ENCODE results near the gene ZFAND2B. TPM values are rescaled to one million over a fixed set of nuclear protein-coding genes. Genes with fewer than 3 reads are reported as not detected.

The ZFAND2B gene
- total and polyA plus RNA-seq, 12 donors = 24.7 to 156 (median 34.9) TPM

DNA sequence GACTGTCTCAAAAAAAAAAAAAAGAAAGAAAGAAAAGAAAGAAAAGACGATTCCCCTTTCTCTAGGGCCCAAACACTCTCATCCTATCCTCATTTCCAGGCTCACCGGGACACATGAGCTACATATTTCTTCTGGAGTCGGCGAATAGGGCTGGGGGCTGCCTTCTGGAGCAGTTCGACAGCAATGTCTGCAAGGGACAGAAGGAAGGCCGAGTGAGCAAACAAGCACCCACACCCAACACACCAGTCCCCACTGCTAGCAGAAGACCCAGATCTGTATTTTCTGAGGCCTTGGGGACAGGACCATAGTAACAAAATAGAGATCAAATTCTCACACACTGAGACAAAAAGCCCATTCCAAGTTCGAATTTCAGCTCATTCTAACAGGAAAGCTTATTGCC, 31.1 kb upstream of the ZFAND2B start:
- H3K36me3 ChIP-seq (replicated peaks in 1 of 2) = peaks cover 0 to 43% of the 10 kb centered on the region in 2 donors
- H3K27me3 ChIP-seq = no peaks in the 10 kb centered on the region
- TF ChIP-seq POLR2A (IDR thresholded peaks at IDR 0.05) = no peak
- TF ChIP-seq, protein P1, sequence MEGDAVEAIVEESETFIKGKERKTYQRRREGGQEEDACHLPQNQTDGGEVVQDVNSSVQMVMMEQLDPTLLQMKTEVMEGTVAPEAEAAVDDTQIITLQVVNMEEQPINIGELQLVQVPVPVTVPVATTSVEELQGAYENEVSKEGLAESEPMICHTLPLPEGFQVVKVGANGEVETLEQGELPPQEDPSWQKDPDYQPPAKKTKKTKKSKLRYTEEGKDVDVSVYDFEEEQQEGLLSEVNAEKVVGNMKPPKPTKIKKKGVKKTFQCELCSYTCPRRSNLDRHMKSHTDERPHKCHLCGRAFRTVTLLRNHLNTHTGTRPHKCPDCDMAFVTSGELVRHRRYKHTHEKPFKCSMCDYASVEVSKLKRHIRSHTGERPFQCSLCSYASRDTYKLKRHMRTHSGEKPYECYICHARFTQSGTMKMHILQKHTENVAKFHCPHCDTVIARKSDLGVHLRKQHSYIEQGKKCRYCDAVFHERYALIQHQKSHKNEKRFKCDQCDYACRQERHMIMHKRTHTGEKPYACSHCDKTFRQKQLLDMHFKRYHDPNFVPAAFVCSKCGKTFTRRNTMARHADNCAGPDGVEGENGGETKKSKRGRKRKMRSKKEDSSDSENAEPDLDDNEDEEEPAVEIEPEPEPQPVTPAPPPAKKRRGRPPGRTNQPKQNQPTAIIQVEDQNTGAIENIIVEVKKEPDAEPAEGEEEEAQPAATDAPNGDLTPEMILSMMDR (IDR thresholded peaks at IDR 0.05) = no peak
- DNase-seq = no peak
- peaks cover 20 to 32% of the 10 kb centered on the region in 2 donors for H3K4me1 ChIP-seq (replicated peaks in 1 of 2)
- H3K4me3 ChIP-seq = peak overlapping the region in 2 of 4 donors; percentile 79 to 100
- no peaks in the 10 kb centered on the region for H3K9me3 ChIP-seq (replicated peaks in 1 of 3)
- 67 to 80% (median 71%) methylated on average over 6 to 7 of the region's 7 CpGs for WGBS, 4 donors
- peak overlapping the region in 4 of 5 donors; percentile 97 to 100 (median 99) for H3K27ac ChIP-seq
- intact Hi-C loops (cut with DNase I) = no loop called here

DNA sequence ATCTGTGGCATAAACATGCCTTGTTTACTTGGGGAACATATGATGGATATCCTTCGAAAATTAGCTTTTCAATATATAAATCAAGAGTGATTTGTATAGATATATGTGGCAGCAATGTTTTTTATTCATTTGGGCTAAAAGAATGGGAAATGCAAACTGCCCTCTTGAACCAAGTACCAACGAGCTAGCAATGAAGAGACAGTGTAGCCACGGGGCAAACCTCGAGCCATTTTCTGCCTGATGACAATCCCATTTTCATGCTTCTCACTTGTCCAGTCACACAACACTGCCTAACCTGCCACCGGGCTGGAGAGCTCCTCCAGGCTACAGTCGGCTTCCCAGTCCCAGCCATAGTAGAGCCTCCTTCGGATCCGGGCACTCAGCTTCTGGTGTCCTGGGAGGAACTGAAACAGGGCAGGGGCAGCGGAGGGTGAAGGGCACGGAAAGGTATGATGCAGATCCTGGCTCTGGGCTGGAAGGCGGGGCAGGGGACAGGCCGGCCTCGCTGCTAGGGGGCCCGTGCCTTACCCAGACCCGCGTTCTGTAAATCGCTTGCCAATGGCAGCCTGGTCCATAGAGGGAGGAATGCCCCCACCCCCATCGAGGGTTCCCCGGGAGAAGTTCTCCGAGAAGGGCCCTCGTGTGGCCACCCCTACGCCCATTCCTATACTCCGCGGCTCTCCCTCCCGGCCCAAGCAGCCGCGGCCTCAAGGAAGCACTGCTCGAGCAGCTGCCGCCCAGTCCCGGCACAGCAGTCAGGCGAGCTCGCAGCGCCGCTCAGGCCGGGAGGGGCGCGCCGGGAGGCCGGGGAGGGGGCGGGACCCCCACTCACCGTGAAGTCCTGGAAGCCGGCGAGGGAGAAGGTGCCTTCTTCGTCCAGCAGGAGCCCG, 30.4 kb upstream of the ZFAND2B start:
- Histone ChIP-seq H3K9me3 (replicated peaks in 1 of 3) (no peaks in the 10 kb centered on the region), H3K4me3 (peak overlapping the region; percentile 79 to 100 (median 93)), H3K4me1 (replicated peaks in 1 of 2) (peaks cover 20 to 27% of the 10 kb centered on the region in 2 donors), H3K27ac (peak overlapping the region; percentile 97 to 100 (median 99)), H3K36me3 (replicated peaks in 1 of 2) (peaks cover 0 to 50% of the 10 kb centered on the region in 2 donors), H3K27me3 (no peaks in the 10 kb centered on the region)
- peak in 1 of 2 donors; percentile 55 for TF ChIP-seq POLR2A (IDR thresholded peaks at IDR 0.05)
- TF ChIP-seq, protein P1 (IDR thresholded peaks at IDR 0.05) = peak in 1 of 6 experiments; percentile 24
- peak; percentile 68 to 86 (median 79) for DNase-seq
- 2 to 16% (median 5%) methylated on average over 6 to 45 of the region's 45 CpGs for WGBS, 4 donors
- intact Hi-C loops (cut with DNase I) = no loop called here

DNA sequence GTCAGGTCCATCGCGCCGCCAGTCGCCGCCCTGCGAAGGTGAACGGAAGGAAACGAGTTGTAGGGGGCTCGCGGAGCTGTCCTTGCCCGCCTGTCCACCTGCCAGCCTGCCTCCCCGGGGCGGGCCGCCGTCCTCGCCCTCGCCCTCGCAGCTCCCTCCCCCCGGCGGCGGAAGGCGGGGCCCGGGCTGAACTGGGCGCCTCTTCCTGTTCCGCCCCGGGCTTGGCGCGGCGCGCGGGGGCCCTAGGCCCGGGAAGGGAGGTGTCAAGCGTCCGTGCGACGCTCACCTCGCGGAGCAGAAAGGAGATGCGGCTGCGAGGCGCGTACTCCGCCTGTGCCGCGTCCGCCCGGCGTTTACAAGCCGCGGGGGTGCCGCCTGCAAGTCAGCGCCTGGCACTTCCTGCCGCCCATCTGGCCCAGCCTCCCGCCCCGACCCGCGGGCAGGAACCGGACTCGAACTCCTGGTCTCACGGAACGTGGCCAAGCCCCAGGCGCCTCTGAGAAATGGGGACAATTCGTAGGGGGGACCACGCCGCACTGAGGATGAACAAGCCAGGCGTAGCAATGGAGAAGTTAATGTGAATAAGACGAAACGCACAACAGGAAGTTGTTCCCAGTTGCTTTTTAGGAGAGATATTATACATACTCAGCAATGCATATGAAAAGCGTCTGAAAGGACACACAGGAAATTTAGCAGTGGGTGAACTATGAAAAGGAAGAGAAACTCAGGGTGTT, 29.6 kb upstream of the ZFAND2B start, which contains the start of gene CNPPD1:
Gene CNPPD1, minus strand, starts transcription at position 108 of the 734 bp plus-strand sequence. Its CDS starts 97 bp downstream, at position 11.
- WGBS, 4 donors = 0 to 1% (median 0%) methylated on average over 10 to 69 of the region's 69 CpGs
- H3K4me3 ChIP-seq = peak within 1 kb of the TSS; percentile 79 to 100 (median 93)
- DNase-seq = peak; percentile 80 to 91 (median 85)
- H3K4me1 ChIP-seq (replicated peaks in 1 of 2) = peaks cover 20 to 21% of the 10 kb centered on the region in 2 donors
- H3K9me3 ChIP-seq (replicated peaks in 1 of 3) = no peaks in the 10 kb centered on the region
- peak within 1 kb of the TSS; percentile 97 to 100 (median 99) for H3K27ac ChIP-seq
- peak; percentile 79 to 85 for TF ChIP-seq POLR2A (IDR thresholded peaks at IDR 0.05)
- TF ChIP-seq, protein P1 (IDR thresholded peaks at IDR 0.05) = peak in 1 of 6 experiments; percentile 3
- peaks cover 0 to 58% of the 10 kb centered on the region in 2 donors for H3K36me3 ChIP-seq (replicated peaks in 1 of 2)
- intact Hi-C loops (cut with DNase I) = no loop called here
- H3K27me3 ChIP-seq = no peaks in the 10 kb centered on the region
